Superior temporal gyrus (tissue), 1 donor: ENCODE results near the gene VPS13C.

Source experiments
- DNase-seq: peaks from one replicate; pipeline ENCODE4 v3.0.0-alpha.2; 2016; ENCODE audit errors: extremely low spot score

The VPS13C gene

GRCh38 chr15:61856295-61856694, 204.0 kb downstream of the VPS13C start:
- no peak for DNase-seq

GRCh38 chr15:61853195-61853594, 207.1 kb downstream of the VPS13C start:
- no peak for DNase-seq

- no peak for DNase-seq
These were observed 208.3 kb downstream of the VPS13C start for GRCh38 chr15:61851955-61852354.

- DNase-seq, result no peak
These were observed 210.8 kb downstream of the VPS13C start for GRCh38 chr15:61849447-61849846.

GRCh38 chr15:61841466-61841865, 218.8 kb downstream of the VPS13C start:
- DNase-seq, result no peak

GRCh38 chr15:61840090-61840489, 220.2 kb downstream of the VPS13C start:
- no peak for DNase-seq

- no peak for DNase-seq
These were observed 220.7 kb downstream of the VPS13C start for GRCh38 chr15:61839546-61839945.

- DNase-seq, result peak; percentile 88
These were observed 224.6 kb downstream of the VPS13C start for GRCh38 chr15:61835496-61836106.

GRCh38 chr15:61835029-61835428, 225.2 kb downstream of the VPS13C start:
- DNase-seq, result no peak

GRCh38 chr15:61834076-61834697, 226.1 kb downstream of the VPS13C start:
- DNase-seq, result peak; percentile 96

- no peak for DNase-seq
These were observed 228.0 kb downstream of the VPS13C start for GRCh38 chr15:61832223-61832622.

GRCh38 chr15:61831505-61831921, 228.7 kb downstream of the VPS13C start:
- DNase-seq, result no peak

GRCh38 chr15:61830536-61831330, 229.5 kb downstream of the VPS13C start:
- no peak for DNase-seq

GRCh38 chr15:61829514-61829889, 230.7 kb downstream of the VPS13C start:
- no peak for DNase-seq

GRCh38 chr15:61828860-61829513, 231.3 kb downstream of the VPS13C start:
- no peak for DNase-seq

GRCh38 chr15:61828008-61828407, 232.2 kb downstream of the VPS13C start:
- no peak for DNase-seq

GRCh38 chr15:61827131-61827530, 233.1 kb downstream of the VPS13C start:
- DNase-seq, result no peak

GRCh38 chr15:61824291-61824690, 236.0 kb downstream of the VPS13C start:
- DNase-seq, result no peak

GRCh38 chr15:61822511-61822910, 237.7 kb downstream of the VPS13C start:
- DNase-seq, result no peak

- DNase-seq, result no peak
These were observed 239.3 kb downstream of the VPS13C start for GRCh38 chr15:61820951-61821350.

- DNase-seq, result no peak
These were observed 240.0 kb downstream of the VPS13C start for GRCh38 chr15:61820212-61820611.

GRCh38 chr15:61819386-61819785, 240.9 kb downstream of the VPS13C start:
- no peak for DNase-seq
